IMR-90 (cell line): Measurements from ENCODE around the gene SLC8A1. TPM values are rescaled to one million over a fixed set of nuclear protein-coding genes. Genes with fewer than 3 reads are reported as not detected.

Experiments used
- ATAC-seq: fragments of 200-7000 bp; cut with Tn5 transposase; 2 replicates; pipeline ENCODE4 v1.9.1; 2020; ENCODE audit warnings: low read depth, mild to moderate bottlenecking, moderate library complexity
- BruUV-seq: library from RNA; stranded (reverse); fragments of 400-500 nt; replicated peaks from 2 replicates; lab custom pipeline; 2021; lab: Mats Ljungman, UMichigan
- CTCF ChIA-PET: fragments of 300-600 bp; formaldehyde crosslinking; extraction: SDS; loops from one replicate; lab custom pipeline; 2021; ENCODE audit warnings: antibody characterized with exemption; lab: Yijun Ruan, JAX
- POLR2A ChIA-PET: fragments of 300-600 bp; sonication (Branson Sonifier 250); formaldehyde crosslinking; loops from one replicate; lab custom pipeline; 2022; ENCODE audit warnings: antibody characterized with exemption; ENCODE audit not compliant: unreplicated experiment; lab: Charles Lee
- DNase-seq: peaks from one replicate; pipeline ENCODE4 v3.0.0; 2013
- H2AFZ ChIP-seq: replicated peaks from 2 replicates; pipeline ENCODE3; 2013; ENCODE audit warnings: low read length, mild to moderate bottlenecking; ENCODE audit not compliant: poor library complexity
- H2AK5ac ChIP-seq: 2 replicates; pipeline ENCODE4 v1.6.1; 2013; ENCODE audit warnings: low read depth, low read length, inconsistent platforms
- H2AK9ac ChIP-seq: replicated peaks from 2 replicates; pipeline ENCODE3; 2013; ENCODE audit warnings: mild to moderate bottlenecking, low read depth, low read length, moderate library complexity; ENCODE audit not compliant: poor library complexity
- H2BK120ac ChIP-seq: 2 replicates; pipeline ENCODE4 v1.6.1; 2013; ENCODE audit warnings: low read depth, low read length, inconsistent platforms
- H2BK15ac ChIP-seq: 3 replicates; pipeline ENCODE4 v1.6.1; 2013; ENCODE audit warnings: low read depth, low read length, inconsistent platforms
- H2BK20ac ChIP-seq: 2 replicates; pipeline ENCODE4 v1.6.1; 2013; ENCODE audit warnings: low read depth, mild to moderate bottlenecking, inconsistent platforms, low read length, moderate library complexity
- H2BK5ac ChIP-seq: 2 replicates; pipeline ENCODE4 v1.6.1; 2013; ENCODE audit warnings: mild to moderate bottlenecking, low read depth, low read length, inconsistent platforms; ENCODE audit not compliant: poor library complexity, severe bottlenecking
- H3K14ac ChIP-seq: replicated peaks from 2 replicates; pipeline ENCODE4 v1.6.1; 2013; ENCODE audit warnings: low read depth, low read length, inconsistent platforms
- H3K18ac ChIP-seq: 2 replicates; pipeline ENCODE4 v1.6.1; 2013; ENCODE audit warnings: low read depth, low read length, control low read depth
- H3K23ac ChIP-seq: 2 replicates; pipeline ENCODE4 v1.6.1; 2013; ENCODE audit warnings: low read depth, low read length, inconsistent platforms
- H3K27ac ChIP-seq: 2 replicates; pipeline ENCODE4 v1.5.1; 2013; ENCODE audit warnings: mild to moderate bottlenecking, control low read depth, low read length; ENCODE audit not compliant: insufficient read depth
- H3K27me3 ChIP-seq: 2 replicates; pipeline ENCODE4 v1.6.1; 2013; ENCODE audit warnings: low read length; ENCODE audit not compliant: control insufficient read depth, insufficient read depth
- H3K36me3 ChIP-seq: 2 replicates; pipeline ENCODE4 v1.6.1; 2013; ENCODE audit warnings: low read length, mixed read lengths; ENCODE audit not compliant: control insufficient read depth, insufficient read depth
- H3K4ac ChIP-seq: 2 replicates; pipeline ENCODE4 v1.6.1; 2013; ENCODE audit warnings: low read depth, low read length, inconsistent platforms
- H3K4me1 ChIP-seq: 2 replicates; pipeline ENCODE4 v1.6.1; 2013; ENCODE audit warnings: low read length, mixed read lengths; ENCODE audit not compliant: control insufficient read depth, insufficient read depth
- H3K4me2 ChIP-seq: 2 replicates; pipeline ENCODE4 v1.6.1; 2013; ENCODE audit warnings: low read depth, mild to moderate bottlenecking, control low read depth, low read length, moderate library complexity
- H3K4me3 ChIP-seq: 2 replicates; pipeline ENCODE4 v1.5.1; 2013; ENCODE audit warnings: low read depth, mild to moderate bottlenecking, control low read depth, low read length, moderate library complexity; ENCODE audit not compliant: insufficient read depth
- H3K56ac ChIP-seq: 2 replicates; pipeline ENCODE4 v1.6.1; 2013; ENCODE audit warnings: low read length, inconsistent platforms; ENCODE audit not compliant: insufficient read depth; ENCODE audit errors: extremely low read depth
- H3K79me1 ChIP-seq, 2 experiments: 2 replicates each; pipeline ENCODE4 v1.6.1; 2013; ENCODE audit warnings: low read length in 2 of 2, inconsistent platforms in 1 of 2, low read depth in 1 of 2
- H3K9ac ChIP-seq: 2 replicates; pipeline ENCODE4 v1.6.1; 2013; ENCODE audit warnings: low read depth, low read length, control low read depth
- H3K9me1 ChIP-seq: 2 replicates; pipeline ENCODE4 v1.6.1; 2013; ENCODE audit warnings: low read length, inconsistent platforms; ENCODE audit not compliant: insufficient read depth
- H3K9me3 ChIP-seq: 2 replicates; pipeline ENCODE4 v1.6.1; 2013; ENCODE audit warnings: low read length; ENCODE audit not compliant: control insufficient read depth, insufficient read depth
- H4K20me1 ChIP-seq: 2 replicates; pipeline ENCODE4 v1.6.1; 2013; ENCODE audit warnings: low read length, inconsistent platforms; ENCODE audit not compliant: insufficient read depth
- H4K5ac ChIP-seq: 2 replicates; pipeline ENCODE4 v1.6.1; 2013; ENCODE audit warnings: mild to moderate bottlenecking, low read depth, low read length, control low read depth
- H4K8ac ChIP-seq, 2 experiments: 2 replicates each; pipeline ENCODE4 v1.6.1; 2013; ENCODE audit warnings: low read depth in 2 of 2, low read length in 2 of 2, control low read depth in 1 of 2, inconsistent platforms in 1 of 2
- H4K91ac ChIP-seq: 2 replicates; pipeline ENCODE4 v1.6.1; 2013; ENCODE audit warnings: low read depth, low read length, inconsistent platforms; ENCODE audit not compliant: insufficient read depth
- MAFK ChIP-seq: IDR thresholded peaks from 2 replicates; pipeline ENCODE4 v1.6.1; 2012; ENCODE audit warnings: low read depth, low read length, improper control_type of control experiment
- MXI1 ChIP-seq: IDR thresholded peaks from 2 replicates; pipeline ENCODE4 v1.6.1; 2012; ENCODE audit warnings: low read depth, mild to moderate bottlenecking, low read length, moderate library complexity, borderline replicate concordance
- POLR2A ChIP-seq: IDR thresholded peaks from 2 replicates; pipeline ENCODE4 v1.6.1; 2012; ENCODE audit warnings: mild to moderate bottlenecking, low read depth, low read length
- RAD21 ChIP-seq: IDR thresholded peaks from 2 replicates; pipeline ENCODE4 v1.6.1; 2012; ENCODE audit warnings: low read length, improper control_type of control experiment
- RCOR1 ChIP-seq: IDR thresholded peaks from 2 replicates; pipeline ENCODE4 v1.6.1; 2012; ENCODE audit warnings: mild to moderate bottlenecking, low read length, improper control_type of control experiment; ENCODE audit not compliant: insufficient replicate concordance
- RFX5 ChIP-seq: IDR thresholded peaks from 2 replicates; pipeline ENCODE4 v1.8.0; 2012; ENCODE audit warnings: low read depth, mild to moderate bottlenecking, low read length, moderate library complexity
- SMC3 ChIP-seq: fragments of 150-350 bp; IDR thresholded peaks from 2 replicates; pipeline ENCODE4 v1.6.1; 2016; ENCODE audit warnings: low read depth, mild to moderate bottlenecking, antibody characterized with exemption, low read length, moderate library complexity
- WGBS, 2 experiments: methylation state at CpG; one replicate each; pipeline versions ENCODE4 v1.1.5 to v1.1.7; 2013; ENCODE audit warnings: missing lambda C conversion rate in 2 of 2; ENCODE audit not compliant: insufficient read length in 1 of 2; ENCODE audit errors: extremely low coverage in 2 of 2; 5-methylcytosine and 5-hydroxymethylcytosine counted together
- dilution Hi-C: fragments of 300-500 bp; cut with HindIII; formaldehyde crosslinking; loops from one replicate; pipeline ENCODE4 v1.14.3; 2018; ENCODE audit warnings: low sequenced_read_pairs; ENCODE audit not compliant: unreplicated experiment
- in situ Hi-C: fragments of 300-500 bp; cut with MboI; formaldehyde crosslinking; loops from 3 replicates; pipeline ENCODE4 v1.14.3; 2019; ENCODE audit warnings: low sequenced_read_pairs, inconsistent platforms, mixed read lengths
- intact Hi-C: fragments of 100-400 bp; cut with micrococcal nuclease; formaldehyde crosslinking; loops from 2 replicates; pipeline ENCODE4 v1.10.0; 2022
- polyA plus RNA-seq, 3 experiments: library from polyadenylated mRNA; depleted of rRNA; stranded (reverse); fragments of >200 nt; gene quantifications; 2 replicates each; pipeline ENCODE4 v1.2.3, GENCODE V29; 2012; ENCODE audit warnings: low replicate concordance in 1 of 3
- total RNA-seq: library from RNA; depleted of rRNA; stranded (reverse); fragments of >200 nt; gene quantifications from 2 replicates; pipeline ENCODE4 v1.2.3, GENCODE V29; 2012
- TF ChIP-seq, protein P1 (sequence below): fragments of 150-350 bp; IDR thresholded peaks from 2 replicates; pipeline ENCODE4 v1.6.1; 2016; ENCODE audit warnings: low read depth, mild to moderate bottlenecking, low read length, moderate library complexity, borderline replicate concordance
- TF ChIP-seq, protein P2 (sequence below): fragments of 150-350 bp; IDR thresholded peaks from 2 replicates; pipeline ENCODE4 v1.6.1; 2017; ENCODE audit warnings: mild to moderate bottlenecking, antibody characterized with exemption, low read length, low read depth

SLC8A1 gene
- total and polyA plus RNA-seq, 2 of the 4 experiments (the other 2 are of a cell fraction): 7.7 to 57.0 TPM

DNA sequence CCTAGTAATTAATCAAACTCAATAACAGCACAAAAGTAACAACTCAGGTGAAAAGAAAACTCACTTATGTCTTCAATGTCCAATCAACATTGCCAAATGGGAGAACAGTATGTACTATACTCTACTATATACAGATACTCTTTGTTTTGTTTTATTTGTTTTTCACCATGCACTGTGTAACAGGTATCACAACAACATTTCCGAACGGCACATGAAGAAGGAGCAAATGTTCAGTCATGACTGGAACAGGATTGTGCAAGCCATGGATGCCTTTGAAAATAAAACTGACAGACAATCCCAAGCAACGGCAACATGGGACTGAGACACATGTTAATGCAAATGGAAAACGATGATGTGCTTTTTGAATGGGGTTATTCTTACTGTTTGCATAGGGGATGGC lies 337.9 kb downstream of the SLC8A1 start:
- Histone ChIP-seq H4K8ac (peak overlapping the region; percentile 58 to 94; a peak in 3 of 4 replicates), H4K5ac (peak overlapping the region; percentile 26; the same call in 1 of the 2 replicates), H3K9ac (no peak overlapping the region), H3K23ac (no peak overlapping the region), H2BK20ac (peak overlapping the region; percentile 97), H2AK5ac (peak overlapping the region; percentile 74), H3K27me3 (no peaks in the 10 kb centered on the region), H2BK15ac (peak overlapping the region; percentile 94; the same call in 1 of the 3 replicates), H3K79me1 (peaks cover 3 to 7% of the 10 kb centered on the region in 2 experiments; a peak in 2 of 4 replicates), H2BK5ac (peak overlapping the region; percentile 92), H3K56ac (no peak overlapping the region), H3K4me1 (no peaks in the 10 kb centered on the region; the same call in 1 of the 2 replicates), H3K4me2 (no peak overlapping the region), H3K9me1 (peaks cover 8% of the 10 kb centered on the region), H4K91ac (peak overlapping the region; percentile 82), H4K20me1 (no peaks in the 10 kb centered on the region), H3K9me3 (no peaks in the 10 kb centered on the region), H2BK120ac (peak overlapping the region; percentile 82), H3K36me3 (peaks cover 12% of the 10 kb centered on the region), H2AK9ac (peak overlapping the region; percentile 20), H3K27ac (peak overlapping the region; percentile 33; the same call in 1 of the 2 replicates), H3K4me3 (no peak overlapping the region), H3K18ac (peak overlapping the region; percentile 88; the same call in 1 of the 2 replicates), H3K14ac (peak overlapping the region; percentile 64), H3K4ac (peak overlapping the region; percentile 76), H2AFZ (no peak overlapping the region)
- in situ Hi-C loops: no loop called here
- TF ChIP-seq SMC3 (no peak), RCOR1 (no peak), POLR2A (no peak), RAD21 (no peak), MAFK (no peak), MXI1 (no peak), RFX5 (no peak)
- TF ChIP-seq, protein P1, sequence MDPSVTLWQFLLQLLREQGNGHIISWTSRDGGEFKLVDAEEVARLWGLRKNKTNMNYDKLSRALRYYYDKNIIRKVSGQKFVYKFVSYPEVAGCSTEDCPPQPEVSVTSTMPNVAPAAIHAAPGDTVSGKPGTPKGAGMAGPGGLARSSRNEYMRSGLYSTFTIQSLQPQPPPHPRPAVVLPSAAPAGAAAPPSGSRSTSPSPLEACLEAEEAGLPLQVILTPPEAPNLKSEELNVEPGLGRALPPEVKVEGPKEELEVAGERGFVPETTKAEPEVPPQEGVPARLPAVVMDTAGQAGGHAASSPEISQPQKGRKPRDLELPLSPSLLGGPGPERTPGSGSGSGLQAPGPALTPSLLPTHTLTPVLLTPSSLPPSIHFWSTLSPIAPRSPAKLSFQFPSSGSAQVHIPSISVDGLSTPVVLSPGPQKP: no peak
- TF ChIP-seq, protein P2, sequence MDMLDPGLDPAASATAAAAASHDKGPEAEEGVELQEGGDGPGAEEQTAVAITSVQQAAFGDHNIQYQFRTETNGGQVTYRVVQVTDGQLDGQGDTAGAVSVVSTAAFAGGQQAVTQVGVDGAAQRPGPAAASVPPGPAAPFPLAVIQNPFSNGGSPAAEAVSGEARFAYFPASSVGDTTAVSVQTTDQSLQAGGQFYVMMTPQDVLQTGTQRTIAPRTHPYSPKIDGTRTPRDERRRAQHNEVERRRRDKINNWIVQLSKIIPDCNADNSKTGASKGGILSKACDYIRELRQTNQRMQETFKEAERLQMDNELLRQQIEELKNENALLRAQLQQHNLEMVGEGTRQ: no peak
- ATAC-seq (no peak), DNase-seq (no peak)
- no TSS peak for BruUV-seq
- POLR2A ChIA-PET: no interaction called here
- WGBS, 2 experiments: 100% methylated on average over 2 of the region's 4 CpGs; no CpG with 5 or more reads in 1 of the 2 experiments
- intact Hi-C loops: no loop called here
- CTCF ChIA-PET: no interaction called here
- dilution Hi-C loops: no loop called here
